Measurements from ENCODE around the gene TRIM61. TPM values are rescaled to one million over a fixed set of nuclear protein-coding genes. Genes with fewer than 3 reads are reported as not detected.
"Not testable (repeated sequence)": the region's sequence is repeated elsewhere in the genome, so short reads cannot be mapped to it uniquely, and the experiment has no call there.

The TRIM61 gene
- total and polyA plus RNA-seq, 9 of the 15 experiments (the other 6 are each of a cell fraction or from before 2014, with no cell fraction given): 0.07 to 0.92 (median 0.42) TPM

DNA sequence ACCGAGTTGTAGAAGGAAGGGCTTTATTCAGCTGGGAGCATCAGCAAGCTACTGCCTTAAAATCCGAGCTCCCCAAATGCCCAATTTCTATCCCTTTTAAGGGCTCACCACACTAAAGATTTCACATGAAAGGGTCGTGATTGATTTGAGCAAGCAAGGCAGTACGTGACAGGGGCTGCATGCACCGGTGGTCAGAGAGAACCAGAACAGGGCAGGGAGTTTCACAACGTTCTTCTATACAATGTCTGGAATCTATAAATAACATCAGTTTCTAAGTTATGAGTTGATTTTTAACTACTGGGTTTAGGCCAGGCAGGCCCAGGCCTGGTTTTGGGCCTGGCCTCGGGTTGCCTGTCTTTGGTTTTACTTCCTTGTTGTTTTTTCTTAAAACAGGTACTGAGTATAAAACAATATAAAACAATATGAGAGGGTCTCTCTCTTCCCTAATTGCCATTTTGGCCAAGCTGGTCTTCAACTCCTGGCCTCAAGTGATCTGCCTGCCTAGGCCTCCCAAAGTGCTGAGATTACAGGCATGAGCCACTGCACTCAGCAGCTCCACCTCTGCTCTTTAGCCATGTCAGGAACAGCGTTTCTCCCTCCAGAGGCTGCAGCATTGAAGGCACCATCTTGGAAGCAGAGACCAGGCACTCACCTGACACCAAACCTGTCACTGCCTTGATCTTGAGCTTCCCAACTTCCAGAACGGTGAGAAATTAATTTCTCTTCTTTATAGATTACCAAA, 41.4 kb downstream of the TRIM61 start:
- H4K20me1 ChIP-seq (replicated peaks; ENCODE audit: control insufficient read depth, insufficient read depth, low read length); H3K9me3 ChIP-seq (replicated peaks; ENCODE audit: control insufficient read depth, insufficient read depth, low read depth, low read length); H3K4me1 ChIP-seq (replicated peaks in 1 of 2; ENCODE audit: control insufficient read depth in 2 of 2, insufficient read depth in 2 of 2, low read length in 2 of 2); H3K27ac ChIP-seq (ENCODE audit: extremely low read depth, low read depth, low read length); DNase-seq (ENCODE audit: extremely low read depth in 1 of 4, low spot score in 3 of 4); BruUV-seq (replicated peaks); H3K9me1 ChIP-seq (ENCODE audit: control insufficient read depth, insufficient read depth, low read length); CTCF ChIA-PET (ENCODE audit: low intra/inter-chr PET ratio); H3K4me2 ChIP-seq (ENCODE audit: insufficient read depth, low read length); H3K9ac ChIP-seq (ENCODE audit: insufficient read depth in 1 of 2, low read depth in 2 of 2, low read length in 2 of 2); H3K4me3 ChIP-seq; FAIRE-seq; H3K36me3 ChIP-seq (ENCODE audit: control insufficient read depth, insufficient read depth, low read length); ATAC-seq; H3K79me2 ChIP-seq (ENCODE audit: control insufficient read depth, insufficient read depth, low read length); H2AFZ ChIP-seq (ENCODE audit: low read depth, low read length); in situ Hi-C loops (cut with MboI): not testable (repeated sequence)
- peaks cover 0 to 14% of the 10 kb centered on the region in 2 experiments; a peak in 3 of 5 replicates for H3K27me3 ChIP-seq (ENCODE audit: control insufficient read depth in 2 of 2, insufficient read depth in 2 of 2, low read length in 2 of 2)
- POLR2A ChIA-PET: interaction anchor here (0.8 kb wide), 1 partner anchor 11 kb away, joined by 3 read pairs; no protein-coding TSS in a partner anchor
- intact Hi-C loops (cut with micrococcal nuclease): loop anchor here (5.0 kb wide), 1 partner anchor 61 kb away; no protein-coding TSS in a partner anchor
- 8% methylated on average over 9 of the region's 9 CpGs for WGBS (ENCODE audit: insufficient coverage, low coverage, missing lambda C conversion rate)

GRCh38 chr4:164935363-164935762, 42.1 kb downstream of the TRIM61 start:
- ATAC-seq: peak; percentile 79
- intact Hi-C loops (cut with micrococcal nuclease): loop anchor here (5.0 kb wide), 1 partner anchor 62 kb away; no protein-coding TSS in a partner anchor
- no TSS peak for BruUV-seq (replicated peaks)

More at GRCh38 chr4:164935363-164935762, 42.1 kb downstream of the TRIM61 start:
- Histone ChIP-seq H2AFZ (ENCODE audit: low read depth, low read length) (no peak overlapping the region), H3K79me2 (ENCODE audit: control insufficient read depth, insufficient read depth, low read length) (no peaks in the 10 kb centered on the region), H3K9me3 (replicated peaks; ENCODE audit: control insufficient read depth, insufficient read depth, low read depth, low read length) (no peaks in the 10 kb centered on the region), H3K9me1 (ENCODE audit: control insufficient read depth, insufficient read depth, low read length) (no peaks in the 10 kb centered on the region), H3K27ac (ENCODE audit: extremely low read depth, low read depth, low read length) (no peak overlapping the region), H3K4me1 (replicated peaks in 1 of 2; ENCODE audit: control insufficient read depth in 2 of 2, insufficient read depth in 2 of 2, low read length in 2 of 2) (no peaks in the 10 kb centered on the region), H3K27me3 (ENCODE audit: control insufficient read depth in 2 of 2, insufficient read depth in 2 of 2, low read length in 2 of 2) (peaks cover 2 to 18% of the 10 kb centered on the region in 2 experiments; a peak in 4 of 5 replicates), H4K20me1 (replicated peaks; ENCODE audit: control insufficient read depth, insufficient read depth, low read length) (no peaks in the 10 kb centered on the region), H3K4me2 (ENCODE audit: insufficient read depth, low read length) (no peak overlapping the region), H3K36me3 (ENCODE audit: control insufficient read depth, insufficient read depth, low read length) (no peaks in the 10 kb centered on the region), H3K9ac (ENCODE audit: insufficient read depth in 1 of 2, low read depth in 2 of 2, low read length in 2 of 2) (no peak overlapping the region), H3K4me3 (no peak overlapping the region)
- FAIRE-seq: no peak
- WGBS (ENCODE audit: insufficient coverage, low coverage, missing lambda C conversion rate): 0% methylated on average over 1 of the region's 1 CpG
- CTCF ChIA-PET (ENCODE audit: low intra/inter-chr PET ratio): no interaction called here
- peak in 1 of 4 experiments; percentile 11 for DNase-seq (ENCODE audit: extremely low read depth in 1 of 4, low spot score in 3 of 4)
- POLR2A ChIA-PET: interaction anchor here (0.7 kb wide), 1 partner anchor 558 kb away, joined by 3 read pairs; no protein-coding TSS in a partner anchor
- TF ChIP-seq, protein P1, sequence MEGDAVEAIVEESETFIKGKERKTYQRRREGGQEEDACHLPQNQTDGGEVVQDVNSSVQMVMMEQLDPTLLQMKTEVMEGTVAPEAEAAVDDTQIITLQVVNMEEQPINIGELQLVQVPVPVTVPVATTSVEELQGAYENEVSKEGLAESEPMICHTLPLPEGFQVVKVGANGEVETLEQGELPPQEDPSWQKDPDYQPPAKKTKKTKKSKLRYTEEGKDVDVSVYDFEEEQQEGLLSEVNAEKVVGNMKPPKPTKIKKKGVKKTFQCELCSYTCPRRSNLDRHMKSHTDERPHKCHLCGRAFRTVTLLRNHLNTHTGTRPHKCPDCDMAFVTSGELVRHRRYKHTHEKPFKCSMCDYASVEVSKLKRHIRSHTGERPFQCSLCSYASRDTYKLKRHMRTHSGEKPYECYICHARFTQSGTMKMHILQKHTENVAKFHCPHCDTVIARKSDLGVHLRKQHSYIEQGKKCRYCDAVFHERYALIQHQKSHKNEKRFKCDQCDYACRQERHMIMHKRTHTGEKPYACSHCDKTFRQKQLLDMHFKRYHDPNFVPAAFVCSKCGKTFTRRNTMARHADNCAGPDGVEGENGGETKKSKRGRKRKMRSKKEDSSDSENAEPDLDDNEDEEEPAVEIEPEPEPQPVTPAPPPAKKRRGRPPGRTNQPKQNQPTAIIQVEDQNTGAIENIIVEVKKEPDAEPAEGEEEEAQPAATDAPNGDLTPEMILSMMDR (IDR thresholded peaks at IDR 0.05 in 2 of 3, conservative IDR thresholded peaks at IDR 0.05 in 1 of 3; ENCODE audit: insufficient read depth in 2 of 3, low read depth in 1 of 3, low read length in 3 of 3): peak in 2 of 3 experiments; percentile 13 to 22; a peak in 2 of 6 replicates
- TF ChIP-seq, protein P2, sequence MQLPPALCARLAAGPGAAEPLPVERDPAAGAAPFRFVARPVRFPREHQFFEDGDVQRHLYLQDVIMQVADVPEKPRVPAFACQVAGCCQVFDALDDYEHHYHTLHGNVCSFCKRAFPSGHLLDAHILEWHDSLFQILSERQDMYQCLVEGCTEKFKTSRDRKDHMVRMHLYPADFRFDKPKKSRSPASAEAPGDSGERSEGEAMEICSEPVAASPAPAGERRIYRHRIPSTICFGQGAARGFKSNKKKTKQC (CRISPR knock-in tag; IDR thresholded peaks at IDR 0.05): no peak
- in situ Hi-C loops (cut with MboI): no loop called here

Measured in K562 (cell line).